ENCODE measurements around the gene THADA. TPM values are rescaled to one million over a fixed set of nuclear protein-coding genes. Genes with fewer than 3 reads are reported as not detected.

THADA gene
- polyA plus RNA-seq, 1 donor (not counting 4 experiments of a cell fraction or from before 2014, with no cell fraction given), result 22.6 TPM

DNA sequence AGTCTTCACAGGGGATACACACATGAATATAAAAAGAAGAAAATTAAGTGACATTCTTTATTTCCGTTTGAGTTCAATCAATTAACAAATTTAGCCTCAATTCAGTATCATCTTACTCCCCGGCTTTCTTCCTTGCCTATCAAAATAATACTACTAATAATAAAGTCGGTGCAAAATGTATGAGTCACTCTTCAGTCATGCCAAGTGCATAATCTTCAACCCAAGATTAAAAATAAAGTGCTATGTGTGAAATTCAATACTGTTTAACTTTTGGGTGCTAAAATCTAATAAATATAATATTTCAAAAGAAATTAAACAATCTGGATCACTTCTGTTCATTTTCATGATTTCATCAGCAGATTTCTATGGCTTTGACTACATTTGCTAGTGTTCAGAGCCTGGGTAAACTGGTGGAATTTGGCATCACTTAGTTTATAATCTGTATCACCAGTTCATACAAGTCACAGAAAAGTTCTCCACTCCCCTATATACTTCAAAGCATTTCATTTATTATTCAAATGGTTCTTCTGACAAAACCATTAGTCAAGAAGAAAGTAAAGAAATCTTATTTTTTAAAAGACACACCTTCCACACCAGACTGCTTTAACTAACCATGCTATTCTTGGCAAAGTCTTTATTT lies 183.6 kb downstream of the THADA start:
- Histone ChIP-seq H3K4me1 (ENCODE audit: control insufficient read depth, extremely low read depth, insufficient read depth, low read length) (peaks cover 19% of the 10 kb centered on the region), H3K27ac (ENCODE audit: control insufficient read depth, insufficient read depth, low read length) (no peak overlapping the region)

DNA sequence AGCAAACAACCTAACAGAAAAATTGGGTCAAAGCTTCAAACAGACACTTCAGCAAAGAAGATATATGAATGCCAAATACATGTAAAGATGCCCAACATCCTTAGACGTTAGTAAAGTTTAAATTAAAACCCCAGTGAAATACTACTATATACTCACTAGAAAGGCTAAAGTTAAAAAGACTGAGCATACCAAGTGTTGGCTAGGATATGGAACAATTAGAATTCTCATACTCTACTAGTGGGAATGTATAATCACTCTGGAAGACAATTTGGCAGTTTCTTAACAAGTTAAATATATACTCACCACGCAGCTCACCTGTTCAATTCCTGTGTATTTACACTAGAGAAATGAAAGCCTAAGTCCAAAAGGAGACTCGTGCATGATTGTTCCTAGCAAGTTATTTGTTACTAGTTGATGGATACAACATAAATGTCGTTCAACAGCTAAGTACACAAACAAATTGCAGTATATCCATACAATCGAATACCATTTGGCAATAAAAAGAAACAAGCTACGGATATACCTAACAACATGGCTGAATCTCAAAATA lies 185.7 kb downstream of the THADA start:
- Histone ChIP-seq H2AFZ (ENCODE audit: control insufficient read depth, low read length) (no peak overlapping the region), H3K9me3 (ENCODE audit: control insufficient read depth, low read depth, low read length) (no peaks in the 10 kb centered on the region), H3K4me2 (ENCODE audit: control insufficient read depth, extremely low read depth, insufficient read depth, low read depth, low read length) (no peak overlapping the region), H3K9ac (ENCODE audit: control insufficient read depth, extremely low read depth, insufficient read depth, low read length) (no peak overlapping the region), H3K27me3 (ENCODE audit: control insufficient read depth, extremely low read depth, insufficient read depth, low read length) (no peaks in the 10 kb centered on the region), H3K4me3 (ENCODE audit: control insufficient read depth in 2 of 3, extremely low read depth in 1 of 3, insufficient read depth in 2 of 3, low read depth in 1 of 3, low read length in 3 of 3) (no peak overlapping the region), H3K4me1 (ENCODE audit: control insufficient read depth, extremely low read depth, insufficient read depth, low read length) (peaks cover 26% of the 10 kb centered on the region), H3K36me3 (ENCODE audit: control insufficient read depth in 2 of 2, extremely low read depth in 1 of 2, insufficient read depth in 2 of 2, low read length in 2 of 2) (no peaks in the 10 kb centered on the region), H3K79me2 (ENCODE audit: control insufficient read depth, insufficient read depth, low read length) (no peaks in the 10 kb centered on the region), H3K27ac (ENCODE audit: control insufficient read depth, insufficient read depth, low read length) (no peak overlapping the region), H3K9me1 (ENCODE audit: control insufficient read depth, extremely low read depth, insufficient read depth, low read length) (no peaks in the 10 kb centered on the region), H4K20me1 (ENCODE audit: control insufficient read depth, extremely low read depth, insufficient read depth, low read length) (no peaks in the 10 kb centered on the region)
- TF ChIP-seq EZH2 (IDR thresholded peaks at IDR 0.05; ENCODE audit: low read length), result no peak
- TF ChIP-seq, protein P1, sequence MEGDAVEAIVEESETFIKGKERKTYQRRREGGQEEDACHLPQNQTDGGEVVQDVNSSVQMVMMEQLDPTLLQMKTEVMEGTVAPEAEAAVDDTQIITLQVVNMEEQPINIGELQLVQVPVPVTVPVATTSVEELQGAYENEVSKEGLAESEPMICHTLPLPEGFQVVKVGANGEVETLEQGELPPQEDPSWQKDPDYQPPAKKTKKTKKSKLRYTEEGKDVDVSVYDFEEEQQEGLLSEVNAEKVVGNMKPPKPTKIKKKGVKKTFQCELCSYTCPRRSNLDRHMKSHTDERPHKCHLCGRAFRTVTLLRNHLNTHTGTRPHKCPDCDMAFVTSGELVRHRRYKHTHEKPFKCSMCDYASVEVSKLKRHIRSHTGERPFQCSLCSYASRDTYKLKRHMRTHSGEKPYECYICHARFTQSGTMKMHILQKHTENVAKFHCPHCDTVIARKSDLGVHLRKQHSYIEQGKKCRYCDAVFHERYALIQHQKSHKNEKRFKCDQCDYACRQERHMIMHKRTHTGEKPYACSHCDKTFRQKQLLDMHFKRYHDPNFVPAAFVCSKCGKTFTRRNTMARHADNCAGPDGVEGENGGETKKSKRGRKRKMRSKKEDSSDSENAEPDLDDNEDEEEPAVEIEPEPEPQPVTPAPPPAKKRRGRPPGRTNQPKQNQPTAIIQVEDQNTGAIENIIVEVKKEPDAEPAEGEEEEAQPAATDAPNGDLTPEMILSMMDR (optimal IDR thresholded peaks at IDR 0.05 in 1 of 3, IDR thresholded peaks at IDR 0.05 in 1 of 3, conservative IDR thresholded peaks at IDR 0.05 in 1 of 3; ENCODE audit: extremely low read depth in 1 of 3, insufficient read depth in 2 of 3, low read length in 3 of 3), result no peak
- DNase-seq (ENCODE audit: low read depth, low spot score) (no peak), FAIRE-seq (no peak)
- dilution Hi-C loops (cut with MboI; ENCODE audit: extremely low pct_ligation_motif_present, low sequenced_read_pairs), result no loop called here

More for the DNA sequence above, 183.6 kb downstream of the THADA start:
- Histone ChIP-seq H3K27me3 (ENCODE audit: control insufficient read depth, extremely low read depth, insufficient read depth, low read length) (no peaks in the 10 kb centered on the region), H3K9ac (ENCODE audit: control insufficient read depth, extremely low read depth, insufficient read depth, low read length) (no peak overlapping the region), H3K4me3 (ENCODE audit: control insufficient read depth in 2 of 3, extremely low read depth in 1 of 3, insufficient read depth in 2 of 3, low read depth in 1 of 3, low read length in 3 of 3) (no peak overlapping the region), H3K9me1 (ENCODE audit: control insufficient read depth, extremely low read depth, insufficient read depth, low read length) (no peaks in the 10 kb centered on the region), H3K36me3 (ENCODE audit: control insufficient read depth in 2 of 2, extremely low read depth in 1 of 2, insufficient read depth in 2 of 2, low read length in 2 of 2) (no peaks in the 10 kb centered on the region), H3K9me3 (ENCODE audit: control insufficient read depth, low read depth, low read length) (no peaks in the 10 kb centered on the region), H3K4me2 (ENCODE audit: control insufficient read depth, extremely low read depth, insufficient read depth, low read depth, low read length) (no peak overlapping the region), H4K20me1 (ENCODE audit: control insufficient read depth, extremely low read depth, insufficient read depth, low read length) (no peaks in the 10 kb centered on the region), H2AFZ (ENCODE audit: control insufficient read depth, low read length) (no peak overlapping the region), H3K79me2 (ENCODE audit: control insufficient read depth, insufficient read depth, low read length) (no peaks in the 10 kb centered on the region)
- TF ChIP-seq, protein P1 (optimal IDR thresholded peaks at IDR 0.05 in 1 of 3, IDR thresholded peaks at IDR 0.05 in 1 of 3, conservative IDR thresholded peaks at IDR 0.05 in 1 of 3; ENCODE audit: extremely low read depth in 1 of 3, insufficient read depth in 2 of 3, low read length in 3 of 3), result no peak
- TF ChIP-seq EZH2 (IDR thresholded peaks at IDR 0.05; ENCODE audit: low read length), result no peak
- DNase-seq (ENCODE audit: low read depth, low spot score) (no peak), FAIRE-seq (no peak)
- dilution Hi-C loops (cut with MboI; ENCODE audit: extremely low pct_ligation_motif_present, low sequenced_read_pairs), result no loop called here

Measured in keratinocyte (primary cell).